GM21786 (cell line): ENCODE data around the gene GBF1.
"Not testable (repeated sequence)": the region's sequence is repeated elsewhere in the genome, so short reads cannot be mapped to it uniquely, and the experiment has no call there.

Experiments used
- ATAC-seq: cut with Tn5 transposase; IDR thresholded peaks from one replicate; pipeline ENCODE4 v1.9.1; 2021; ENCODE audit not compliant: unreplicated experiment

The GBF1 gene

DNA sequence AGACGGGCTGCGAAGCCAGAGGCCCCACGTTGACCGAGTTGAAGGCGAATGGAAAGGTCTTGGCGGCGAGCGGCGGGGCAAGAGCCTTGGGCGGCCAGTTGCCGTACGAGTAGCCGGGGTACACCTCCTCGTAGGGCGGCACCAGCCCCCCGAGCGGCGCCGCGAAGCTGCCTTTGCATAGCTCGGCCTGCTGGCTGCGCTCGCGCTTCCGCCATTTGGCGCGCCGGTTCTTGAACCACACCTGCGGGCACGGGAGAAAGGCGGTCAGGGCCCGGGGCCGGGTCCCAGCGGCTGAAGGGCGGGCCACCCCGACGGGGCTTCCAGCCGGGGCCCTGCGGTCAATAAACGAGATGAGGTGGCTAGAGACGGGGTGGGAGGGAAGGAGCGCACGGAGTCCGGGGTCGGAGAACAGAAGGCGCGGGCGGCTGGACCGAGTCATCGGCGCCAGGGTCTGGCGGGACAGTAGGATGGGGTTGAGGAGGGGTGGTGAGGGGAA is 14.4 kb upstream of the GBF1 start:
- no peak for ATAC-seq

DNA sequence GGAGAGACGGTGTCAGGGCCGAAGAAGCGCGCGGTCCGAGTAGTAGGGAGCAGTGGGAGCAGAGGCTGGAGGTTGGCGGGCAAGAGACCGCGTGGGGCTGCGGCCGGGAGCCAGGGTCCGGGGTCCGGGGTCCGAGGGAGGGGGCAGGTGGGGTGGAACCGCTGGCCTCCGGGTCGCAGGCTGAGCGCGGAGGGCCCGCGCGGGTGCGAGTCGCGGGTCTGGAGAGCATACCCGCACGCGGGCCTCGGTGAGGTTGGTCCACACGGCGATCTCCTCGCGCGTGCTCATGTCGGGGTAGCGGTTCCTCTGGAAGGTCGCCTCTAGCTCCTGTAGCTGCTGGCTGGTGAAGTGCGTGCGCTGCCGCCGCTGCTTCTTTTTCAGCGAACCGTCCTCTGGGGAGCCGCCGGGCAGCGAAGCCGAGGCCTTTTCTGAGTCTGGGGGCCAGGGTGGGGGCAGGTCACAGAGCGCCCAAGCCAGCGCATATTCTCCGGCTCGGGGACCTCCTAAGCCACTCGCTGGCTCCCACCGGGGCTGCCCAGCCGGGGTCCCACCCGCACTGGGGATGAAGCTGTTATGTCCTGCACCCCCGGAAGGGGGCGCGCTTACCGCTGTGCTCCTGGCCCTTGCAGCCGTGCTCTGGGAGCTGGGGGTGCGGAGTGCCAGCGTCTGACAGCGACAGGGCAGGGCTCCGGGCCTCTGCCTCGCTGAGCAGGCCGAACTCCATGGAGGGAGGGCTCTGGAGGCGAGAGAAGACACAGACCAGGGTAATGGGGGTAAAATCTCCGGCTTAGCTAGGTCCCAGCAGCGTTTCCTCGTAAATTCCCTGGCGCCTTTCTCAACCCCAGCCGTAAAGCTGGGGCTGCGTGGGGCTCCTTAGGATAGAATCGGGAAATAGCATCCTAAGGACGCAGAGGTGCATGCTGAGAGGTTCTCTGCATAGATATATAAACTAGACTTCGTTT is 13.7 kb upstream of the GBF1 start:
- ATAC-seq: no peak

- no peak for ATAC-seq
Observed at GRCh38 chr10:102233997-102234396, 11.3 kb upstream of the GBF1 start.

- no peak for ATAC-seq
Observed at GRCh38 chr10:102234888-102235597, 10.3 kb upstream of the GBF1 start.

- no peak for ATAC-seq
Observed at GRCh38 chr10:102235598-102235920, 9.8 kb upstream of the GBF1 start.

DNA sequence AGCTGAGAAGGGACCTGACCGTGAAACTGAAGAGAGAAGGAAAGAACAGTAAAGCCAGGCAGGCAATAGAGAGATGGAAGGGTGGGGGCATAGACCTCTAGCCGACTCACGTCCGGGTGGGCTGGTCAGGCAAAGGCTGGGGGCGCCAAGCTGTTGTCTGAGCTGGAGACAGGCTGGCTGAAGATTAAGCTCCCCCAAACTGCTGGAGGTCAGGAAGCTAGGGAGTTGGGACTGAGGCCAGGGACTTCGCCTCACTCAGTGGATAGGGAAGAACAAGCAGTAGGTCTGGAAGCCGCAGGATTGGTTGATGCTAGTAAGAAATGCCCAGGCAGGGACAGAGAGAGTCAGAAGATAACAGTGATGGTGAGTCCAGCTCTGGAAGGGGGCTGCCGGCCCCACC is 9.3 kb upstream of the GBF1 start:
- ATAC-seq: no peak

- no peak for ATAC-seq
Observed at GRCh38 chr10:102237711-102238252, 7.5 kb upstream of the GBF1 start.

- ATAC-seq: no peak
Observed at GRCh38 chr10:102240467-102241031, 4.8 kb upstream of the GBF1 start.

GRCh38 chr10:102241032-102241443 is 4.3 kb upstream of the GBF1 start:
- no peak for ATAC-seq

DNA sequence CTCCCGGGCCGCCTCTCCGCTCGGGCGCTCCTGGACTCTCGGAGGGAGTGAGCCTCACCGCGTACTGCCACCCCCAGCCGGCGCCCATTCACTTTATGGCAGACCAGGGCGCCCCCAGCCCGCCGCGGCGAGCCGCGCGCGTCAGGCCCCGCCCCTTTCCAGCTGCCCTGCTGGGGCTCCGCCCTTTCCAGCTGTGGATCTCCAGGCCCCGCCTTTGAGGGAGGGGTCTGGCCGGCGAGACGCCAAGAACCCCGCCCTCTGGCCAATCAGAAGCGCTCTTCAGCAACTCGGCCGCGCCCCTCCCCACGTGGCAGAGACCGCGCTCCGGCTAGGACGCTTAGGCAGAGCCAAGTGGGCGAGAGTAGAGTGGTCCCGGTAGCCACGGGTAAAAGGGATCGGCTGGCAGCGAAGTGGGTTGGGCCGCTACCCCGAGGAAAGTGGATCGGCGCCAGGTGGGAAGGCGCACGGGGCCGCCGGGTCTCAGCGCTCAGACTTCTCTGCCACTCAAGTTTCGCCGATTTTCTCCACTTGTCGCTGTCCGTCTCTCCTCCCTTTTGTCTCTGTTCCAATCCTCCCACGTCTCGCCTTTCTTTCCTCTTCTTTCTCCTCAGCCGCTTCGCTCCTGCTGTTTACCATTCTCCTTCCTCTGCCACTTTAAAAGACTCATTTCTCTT is 3.8 kb upstream of the GBF1 start, which contains the start of gene PITX3:
TSS of gene PITX3 (minus strand) at position 69 of the 674 bp plus-strand sequence. CDS start 9,432 bp downstream, outside the sequence.
- ATAC-seq: peak; percentile 34

DNA sequence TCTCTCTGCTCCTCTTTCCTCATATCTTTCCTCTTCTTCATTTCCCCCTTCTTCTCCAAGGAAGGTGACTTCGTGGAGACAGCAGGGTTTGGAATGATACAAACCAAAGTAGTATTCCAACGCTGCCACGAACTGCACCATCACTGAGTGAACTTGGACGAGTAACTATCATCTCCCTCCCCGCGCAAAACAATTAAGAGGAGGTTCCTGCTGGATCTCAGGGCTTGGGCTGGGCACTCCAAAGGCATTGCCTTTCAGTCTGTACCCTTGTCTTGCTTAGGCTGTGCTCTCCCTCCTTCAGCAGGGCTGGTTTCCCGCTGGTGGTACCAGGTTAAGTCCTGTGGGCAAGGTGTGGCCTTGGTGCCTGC is 3.2 kb upstream of the GBF1 start:
- no peak for ATAC-seq

- ATAC-seq: no peak
Observed at GRCh38 chr10:102243309-102243708, 2.0 kb upstream of the GBF1 start.

DNA sequence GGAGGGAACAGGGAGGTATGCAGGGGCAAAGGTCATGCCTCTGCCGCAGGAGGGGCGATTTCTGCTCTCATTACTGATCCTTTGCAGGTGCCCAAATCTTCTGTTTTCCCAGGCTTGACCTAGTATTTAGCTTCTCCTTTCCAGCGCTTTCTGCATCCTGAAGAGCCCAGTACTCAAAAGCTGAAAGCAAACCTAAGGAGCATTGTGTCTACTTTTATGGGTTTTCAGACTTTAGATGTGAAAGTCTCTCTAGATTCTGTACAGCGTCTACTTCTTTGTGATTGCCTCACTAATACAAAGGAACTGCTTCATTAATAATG is 560 bp downstream of the GBF1 start:
- ATAC-seq: no peak

DNA sequence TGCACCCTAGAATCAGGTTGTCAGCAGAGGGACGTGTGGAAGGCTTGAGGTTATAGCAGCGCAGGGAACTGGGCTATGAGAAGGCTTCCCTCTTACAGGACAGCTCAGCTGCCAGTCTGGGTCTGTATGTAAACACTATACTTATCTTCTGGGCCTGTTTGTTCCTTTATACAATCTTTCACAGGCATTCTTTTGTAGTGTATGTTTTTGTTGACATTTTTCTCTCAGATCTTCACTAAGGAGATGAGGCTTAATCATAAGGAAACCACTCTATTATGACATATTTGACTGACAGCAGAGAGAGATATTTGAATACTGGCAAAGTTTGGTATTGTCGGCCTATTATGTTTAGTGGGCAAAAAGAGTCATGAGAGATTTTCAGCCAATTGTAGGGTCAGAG is 929 bp downstream of the GBF1 start:
- ATAC-seq: no peak

DNA sequence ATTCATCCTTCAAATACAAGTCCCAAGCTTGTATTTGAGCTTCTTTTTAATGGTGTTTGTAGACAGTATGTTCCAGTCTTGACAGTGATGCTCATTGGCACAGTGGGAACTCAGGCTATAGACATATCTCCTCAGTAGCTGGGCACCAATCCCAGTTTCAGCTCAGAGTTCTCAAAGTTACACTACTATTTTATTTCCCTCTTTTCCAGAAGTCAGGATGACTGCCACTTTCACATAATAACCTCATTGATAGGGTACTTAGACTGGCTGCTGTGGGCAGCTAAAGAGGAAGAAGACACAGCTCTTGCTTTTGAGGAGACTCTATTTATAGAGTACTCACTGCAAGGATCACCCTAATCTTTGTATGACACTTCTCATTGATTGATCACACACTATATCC is 2.4 kb downstream of the GBF1 start:
- no peak for ATAC-seq

DNA sequence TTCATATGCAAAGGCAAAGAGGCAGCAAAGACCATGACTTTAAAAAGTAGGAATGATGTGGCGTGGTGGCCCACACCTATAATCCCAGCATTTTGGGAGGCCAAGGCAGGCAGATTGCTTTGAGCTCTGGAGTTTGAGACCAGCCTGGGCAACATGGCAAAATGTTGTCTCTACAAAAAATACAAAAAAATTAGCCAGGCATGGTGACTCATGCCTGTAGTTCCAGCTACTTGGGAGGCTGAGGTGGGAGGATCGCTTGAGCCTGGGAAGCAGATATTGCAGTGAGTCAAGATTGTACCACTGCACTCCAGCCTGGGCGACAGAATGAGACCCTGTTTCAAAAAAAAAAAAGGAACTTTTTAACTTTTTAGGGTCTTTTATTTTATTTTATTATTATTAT is 7.2 kb downstream of the GBF1 start:
- ATAC-seq: not testable (repeated sequence)

DNA sequence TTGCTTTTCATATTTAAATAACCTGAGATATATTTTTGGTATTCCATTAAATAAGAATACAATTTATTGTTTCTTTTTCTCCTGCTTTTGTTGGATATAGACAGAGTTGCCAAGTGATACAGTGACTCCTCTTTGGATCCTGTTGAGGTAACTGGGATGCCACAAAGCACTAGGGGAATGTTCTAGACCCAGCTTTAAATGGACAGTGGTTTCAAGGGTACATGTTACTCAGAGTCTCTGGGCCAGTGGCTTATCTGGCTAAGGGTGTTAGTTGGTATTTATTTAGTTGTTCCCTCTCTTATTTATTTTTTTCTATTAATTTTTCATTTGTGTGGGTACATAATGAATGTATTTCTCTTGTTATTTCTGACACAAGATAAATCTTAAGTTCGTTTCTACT is 9.1 kb downstream of the GBF1 start:
- no peak for ATAC-seq

- ATAC-seq: no peak
Observed at GRCh38 chr10:102255404-102255803, 10.1 kb downstream of the GBF1 start.

DNA sequence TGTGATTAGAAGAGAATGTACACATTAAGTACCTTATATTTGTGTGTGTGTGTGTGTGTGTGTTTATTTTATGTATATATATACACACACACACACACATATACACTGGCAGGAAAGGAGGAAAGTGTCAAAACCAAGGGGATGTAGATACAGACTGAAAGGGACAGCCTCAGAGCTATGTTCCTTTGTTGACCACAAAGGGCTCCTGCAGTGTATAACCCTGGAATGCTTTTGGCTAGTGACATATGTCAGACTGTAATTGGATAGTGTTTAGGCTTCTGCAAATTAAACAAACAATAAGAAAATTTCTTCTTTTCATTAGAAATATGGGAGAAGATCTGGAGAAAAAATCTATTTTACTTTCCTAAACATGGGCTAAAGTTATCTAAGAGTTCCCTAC is 15.9 kb downstream of the GBF1 start:
- ATAC-seq: no peak

DNA sequence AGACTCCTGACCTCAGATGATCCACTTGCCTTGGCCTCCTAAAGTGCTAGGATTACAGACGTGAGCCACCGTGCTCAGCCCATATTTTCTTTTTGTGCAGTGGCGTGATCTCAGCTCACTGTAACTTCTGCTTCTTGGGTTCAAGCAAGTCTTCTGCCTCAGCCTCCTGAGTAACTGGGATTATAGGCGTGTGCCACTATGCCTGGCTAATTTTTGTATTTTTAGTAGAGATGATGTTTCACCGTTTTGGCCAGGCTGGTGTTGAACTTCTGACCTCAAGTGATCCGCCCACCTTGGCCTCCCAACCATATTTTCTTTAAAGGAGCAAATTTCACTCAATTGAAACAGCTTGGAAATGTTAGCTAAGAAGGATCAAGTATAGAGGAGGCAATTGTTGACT is 16.5 kb downstream of the GBF1 start:
- ATAC-seq: no peak

GRCh38 chr10:102262744-102263370 is 17.5 kb downstream of the GBF1 start:
- no peak for ATAC-seq
